HL-60/S4 treated with phorbol 12-myristate 13-acetate at 8.2 ng/mL for 4 days and 3 days (cell line): ENCODE measurements around the gene AMBRA1.

Experiments
- in situ Hi-C: fragments of 300-500 bp; cut with MboI; formaldehyde crosslinking; loops from 2 replicates; pipeline ENCODE4 v1.15.0; 2022; ENCODE audit warnings: low sequenced_read_pairs

AMBRA1 gene

GRCh38 chr11:46408407-46408986 is 185.3 kb downstream of the AMBRA1 start:
- in situ Hi-C loops, result no loop called here

- in situ Hi-C loops, result no loop called here
These were observed 186.2 kb downstream of the AMBRA1 start for GRCh38 chr11:46407635-46408034.

- in situ Hi-C loops, result no loop called here
These were observed 189.3 kb downstream of the AMBRA1 start for GRCh38 chr11:46404476-46405017.

- in situ Hi-C loops, result no loop called here
These were observed 190.6 kb downstream of the AMBRA1 start for GRCh38 chr11:46402957-46403902.

- in situ Hi-C loops, result no loop called here
These were observed 196.3 kb downstream of the AMBRA1 start for GRCh38 chr11:46397526-46397925.

GRCh38 chr11:46393759-46394158 is 200.1 kb downstream of the AMBRA1 start:
- in situ Hi-C loops, result no loop called here

- in situ Hi-C loops, result no loop called here
These were observed 200.6 kb downstream of the AMBRA1 start for GRCh38 chr11:46393231-46393616.

GRCh38 chr11:46392421-46393230 is 201.2 kb downstream of the AMBRA1 start:
- in situ Hi-C loops, result no loop called here

- in situ Hi-C loops, result no loop called here
These were observed 202.0 kb downstream of the AMBRA1 start, which contains the start of gene CHRM4 for GRCh38 chr11:46391578-46392420. CHRM4 (minus strand) TSS chr11:46391776; CDS start chr11:46386557, 5,219 bp downstream.

- in situ Hi-C loops, result no loop called here
These were observed 202.6 kb downstream of the AMBRA1 start for GRCh38 chr11:46391186-46391577.

- in situ Hi-C loops, result no loop called here
These were observed 203.3 kb downstream of the AMBRA1 start for GRCh38 chr11:46390331-46391171.

- in situ Hi-C loops, result no loop called here
These were observed 204.1 kb downstream of the AMBRA1 start for GRCh38 chr11:46389450-46390330.

GRCh38 chr11:46388619-46389449 is 205.0 kb downstream of the AMBRA1 start:
- in situ Hi-C loops, result no loop called here

- in situ Hi-C loops, result no loop called here
These were observed 205.8 kb downstream of the AMBRA1 start for GRCh38 chr11:46387919-46388618.

- in situ Hi-C loops, result no loop called here
These were observed 206.4 kb downstream of the AMBRA1 start for GRCh38 chr11:46387456-46387855.

GRCh38 chr11:46386674-46387073 is 207.1 kb downstream of the AMBRA1 start:
- in situ Hi-C loops, result no loop called here
